ENCODE data around the gene STARD13. TPM values are rescaled to one million over a fixed set of nuclear protein-coding genes. Genes with fewer than 3 reads are reported as not detected.

The STARD13 gene
- total RNA-seq, 1 experiment from 2014 or later, result 4.1 TPM

- H3K4me2 ChIP-seq (ENCODE audit: low read length), result no peak overlapping the region
- DNase-seq (ENCODE audit: low read depth, low spot score) (no peak), ATAC-seq (no peak)
- no peaks in the 10 kb centered on the region for H3K79me2 ChIP-seq (ENCODE audit: insufficient read depth, low read length)
- H3K9me3 ChIP-seq (ENCODE audit: control insufficient read depth in 1 of 2, insufficient read depth in 1 of 2, low read depth in 1 of 2, low read length in 2 of 2), result no peaks in the 10 kb centered on the region
- TF ChIP-seq EZH2phosphoT487 (IDR thresholded peaks at IDR 0.05; ENCODE audit: borderline replicate concordance) (no peak), TCF7L2 (IDR thresholded peaks at IDR 0.05; ENCODE audit: borderline replicate concordance, extremely low read depth, insufficient read depth, insufficient read length) (no peak), ELF1 (IDR thresholded peaks at IDR 0.05; ENCODE audit: borderline replicate concordance, low read depth) (no peak), FOSL1 (IDR thresholded peaks at IDR 0.05; ENCODE audit: low read depth) (no peak), CEBPB (IDR thresholded peaks at IDR 0.05; ENCODE audit: low read depth) (no peak), YY1 (IDR thresholded peaks at IDR 0.05; ENCODE audit: extremely low read depth, insufficient replicate concordance, low read depth, low read length) (no peak), MAX (IDR thresholded peaks at IDR 0.05) (no peak), RAD21 (IDR thresholded peaks at IDR 0.05; ENCODE audit: low read depth) (no peak), CTCF (IDR thresholded peaks at IDR 0.05 in 2 of 3, conservative IDR thresholded peaks at IDR 0.05 in 1 of 3; ENCODE audit: borderline replicate concordance in 1 of 3, insufficient read depth in 1 of 3, low read depth in 2 of 3, low read length in 2 of 3) (no peak), JUND (IDR thresholded peaks at IDR 0.05) (no peak), SP1 (IDR thresholded peaks at IDR 0.05; ENCODE audit: low read depth) (no peak), ZFX (IDR thresholded peaks at IDR 0.05) (no peak), CBX3 (IDR thresholded peaks at IDR 0.05; ENCODE audit: low read depth) (no peak), EGR1 (IDR thresholded peaks at IDR 0.05; ENCODE audit: low read depth) (no peak)
- H3K27ac ChIP-seq (ENCODE audit: low read depth, low read length), result no peak overlapping the region
- H4K20me1 ChIP-seq (ENCODE audit: insufficient read depth), result no peaks in the 10 kb centered on the region
- BruUV-seq (replicated peaks), result no TSS peak
- H3K36me3 ChIP-seq (ENCODE audit: control insufficient read depth in 1 of 2, insufficient read depth in 2 of 2, low read length in 2 of 2), result no peaks in the 10 kb centered on the region
- no peaks in the 10 kb centered on the region for H3K9me2 ChIP-seq (ENCODE audit: insufficient read depth)
- H3K9ac ChIP-seq (ENCODE audit: low read length), result no peak overlapping the region
- RAD21 ChIA-PET (ENCODE audit: low non-redundant PET in 1 of 2, low total read pairs in 2 of 2, uncharacterized antibody in 2 of 2, unreplicated experiment in 2 of 2), result no interaction called here
- POLR2A ChIA-PET, result no interaction called here
- no peak overlapping the region for H3K4me3 ChIP-seq (replicated peaks in 1 of 2; ENCODE audit: low read depth in 1 of 2, low read length in 2 of 2)
- peaks cover 32 to 34% of the 10 kb centered on the region in 2 experiments; a peak in 3 of 4 replicates for H3K4me1 ChIP-seq (ENCODE audit: control insufficient read depth in 1 of 2, insufficient read depth in 2 of 2, low read length in 2 of 2)
- CTCF ChIA-PET, result no interaction called here
- intact Hi-C loops (cut with micrococcal nuclease), result no loop called here
- no peak overlapping the region for H2AFZ ChIP-seq (ENCODE audit: low read depth, low read length, poor library complexity, severe bottlenecking)
- H3K27me3 ChIP-seq (ENCODE audit: insufficient read depth, low read length), result no peaks in the 10 kb centered on the region
Measured at GRCh38 chr13:33263976-33264619, 21.5 kb downstream of the STARD13 start.
